ENCODE results near the gene BMP10. TPM values are rescaled to one million over a fixed set of nuclear protein-coding genes. Genes with fewer than 3 reads are reported as not detected.

Gene BMP10
- total RNA-seq, 6 donors from 2014 or later = not detected

DNA sequence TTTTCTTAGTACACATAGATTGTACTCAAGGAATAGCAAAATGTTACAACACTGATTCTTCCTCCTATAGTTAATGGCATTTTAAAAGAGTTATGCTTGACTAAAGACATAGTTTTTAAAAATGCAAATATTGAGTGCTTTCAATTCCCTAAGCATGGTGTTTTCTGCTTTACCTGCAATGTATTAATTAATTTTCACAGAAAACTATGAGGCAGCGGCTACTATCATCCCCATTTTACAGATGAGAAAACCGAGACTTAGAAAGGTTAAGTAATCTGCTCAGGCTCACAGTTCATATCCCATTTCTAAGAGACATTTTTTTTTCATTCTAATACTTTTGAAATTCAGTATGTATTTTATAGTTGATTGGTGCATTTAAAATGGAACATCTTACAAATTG is 38.0 kb downstream of the BMP10 start:
- TF ChIP-seq POLR2A (IDR thresholded peaks at IDR 0.05) = no peak
- no peak for TF ChIP-seq POLR2AphosphoS5 (IDR thresholded peaks at IDR 0.05)
- no peak for TF ChIP-seq EP300 (IDR thresholded peaks at IDR 0.05)
- TF ChIP-seq, protein P1, sequence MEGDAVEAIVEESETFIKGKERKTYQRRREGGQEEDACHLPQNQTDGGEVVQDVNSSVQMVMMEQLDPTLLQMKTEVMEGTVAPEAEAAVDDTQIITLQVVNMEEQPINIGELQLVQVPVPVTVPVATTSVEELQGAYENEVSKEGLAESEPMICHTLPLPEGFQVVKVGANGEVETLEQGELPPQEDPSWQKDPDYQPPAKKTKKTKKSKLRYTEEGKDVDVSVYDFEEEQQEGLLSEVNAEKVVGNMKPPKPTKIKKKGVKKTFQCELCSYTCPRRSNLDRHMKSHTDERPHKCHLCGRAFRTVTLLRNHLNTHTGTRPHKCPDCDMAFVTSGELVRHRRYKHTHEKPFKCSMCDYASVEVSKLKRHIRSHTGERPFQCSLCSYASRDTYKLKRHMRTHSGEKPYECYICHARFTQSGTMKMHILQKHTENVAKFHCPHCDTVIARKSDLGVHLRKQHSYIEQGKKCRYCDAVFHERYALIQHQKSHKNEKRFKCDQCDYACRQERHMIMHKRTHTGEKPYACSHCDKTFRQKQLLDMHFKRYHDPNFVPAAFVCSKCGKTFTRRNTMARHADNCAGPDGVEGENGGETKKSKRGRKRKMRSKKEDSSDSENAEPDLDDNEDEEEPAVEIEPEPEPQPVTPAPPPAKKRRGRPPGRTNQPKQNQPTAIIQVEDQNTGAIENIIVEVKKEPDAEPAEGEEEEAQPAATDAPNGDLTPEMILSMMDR (IDR thresholded peaks at IDR 0.05) = no peak
- 95 to 97% methylated on average over 2 of the region's 2 CpGs for WGBS, 2 donors
- H3K4me1 ChIP-seq = peaks cover 54 to 58% (median 56%) of the 10 kb centered on the region in 4 donors
- H3K4me3 ChIP-seq = no peak overlapping the region
- H3K27ac ChIP-seq = peak overlapping the region; percentile 81 to 87 (median 85)
- ATAC-seq (ENCODE audit: low FRiP score in 2 of 2) (no peak), DNase-seq (no peak)
- no peaks in the 10 kb centered on the region for H3K36me3 ChIP-seq
- H3K27me3 ChIP-seq = no peaks in the 10 kb centered on the region
- no peaks in the 10 kb centered on the region for H3K9me3 ChIP-seq

GRCh38 chr2:68832233-68832869 is 38.8 kb downstream of the BMP10 start:
- Histone ChIP-seq H3K36me3 (no peaks in the 10 kb centered on the region), H3K4me3 (no peak overlapping the region), H3K4me1 (peaks cover 55 to 60% (median 58%) of the 10 kb centered on the region in 4 donors), H3K9me3 (no peaks in the 10 kb centered on the region), H3K27me3 (no peaks in the 10 kb centered on the region), H3K27ac (peak overlapping the region; percentile 81 to 87 (median 85))
- TF ChIP-seq POLR2A (IDR thresholded peaks at IDR 0.05) = peak in 2 of 4 donors; percentile 7 to 58
- peak; percentile 70 to 77 for TF ChIP-seq POLR2AphosphoS5 (IDR thresholded peaks at IDR 0.05)
- peak in 1 of 4 donors; percentile 56 for TF ChIP-seq EP300 (IDR thresholded peaks at IDR 0.05)
- TF ChIP-seq, protein P1 (IDR thresholded peaks at IDR 0.05) = no peak
- peak in 1 of 2 donors; percentile 86 for DNase-seq
- WGBS, 2 donors = 45 to 52% methylated on average over 8 of the region's 8 CpGs
- peak; percentile 75 to 78 for ATAC-seq (ENCODE audit: low FRiP score in 2 of 2)

GRCh38 chr2:68831686-68832232 is 39.4 kb downstream of the BMP10 start:
- 61 to 64% methylated on average over 3 of the region's 3 CpGs for WGBS, 2 donors
- ATAC-seq (ENCODE audit: low FRiP score in 2 of 2) = peak in 1 of 2 donors; percentile 5
- Histone ChIP-seq H3K4me3 (no peak overlapping the region), H3K9me3 (no peaks in the 10 kb centered on the region), H3K4me1 (peaks cover 52 to 58% (median 55%) of the 10 kb centered on the region in 4 donors), H3K27me3 (no peaks in the 10 kb centered on the region), H3K27ac (peak overlapping the region; percentile 81 to 87 (median 85)), H3K36me3 (peaks cover 0 to 1% (median 0%) of the 10 kb centered on the region in 4 donors)
- no peak for DNase-seq
- TF ChIP-seq, protein P1 (IDR thresholded peaks at IDR 0.05) = no peak
- no peak for TF ChIP-seq EP300 (IDR thresholded peaks at IDR 0.05)
- TF ChIP-seq POLR2A (IDR thresholded peaks at IDR 0.05) = no peak
- no peak for TF ChIP-seq POLR2AphosphoS5 (IDR thresholded peaks at IDR 0.05)

GRCh38 chr2:68829749-68830148 is 41.4 kb downstream of the BMP10 start:
- TF ChIP-seq EP300 (IDR thresholded peaks at IDR 0.05) = no peak
- TF ChIP-seq, protein P1 (IDR thresholded peaks at IDR 0.05) = no peak
- TF ChIP-seq POLR2AphosphoS5 (IDR thresholded peaks at IDR 0.05) = no peak
- no peak for TF ChIP-seq POLR2A (IDR thresholded peaks at IDR 0.05)
- H3K4me1 ChIP-seq = peaks cover 47 to 55% (median 52%) of the 10 kb centered on the region in 4 donors
- no peaks in the 10 kb centered on the region for H3K9me3 ChIP-seq
- H3K36me3 ChIP-seq = peaks cover 0 to 19% (median 3%) of the 10 kb centered on the region in 4 donors
- ATAC-seq (ENCODE audit: low FRiP score in 2 of 2) = no peak
- H3K4me3 ChIP-seq = no peak overlapping the region
- H3K27ac ChIP-seq = peak overlapping the region; percentile 69 to 87 (median 83)
- 29 to 37% methylated on average over 2 of the region's 2 CpGs for WGBS, 2 donors
- DNase-seq = no peak
- no peaks in the 10 kb centered on the region for H3K27me3 ChIP-seq
